MM.1S (cell line): ENCODE data around the gene DCTN5.
"Not testable (repeated sequence)": the region's sequence is repeated elsewhere in the genome, so short reads cannot be mapped to it uniquely, and the experiment has no call there.

Source experiments
- DNase-seq: peaks from one replicate; pipeline ENCODE4 v3.0.0-alpha.2; 2015
- H2AFZ ChIP-seq: fragments of 300-600 bp; sonication (generic); 2 replicates; pipeline ENCODE4 v1.6.0; 2016; ENCODE audit warnings: antibody characterized with exemption, low read length
- H3F3A ChIP-seq: fragments of 300-600 bp; sonication (generic); 2 replicates; pipeline ENCODE4 v1.6.1; 2016; ENCODE audit warnings: mild to moderate bottlenecking, antibody characterized with exemption, low read length, moderate library complexity, mixed read lengths; ENCODE audit not compliant: insufficient read depth
- H3K27ac ChIP-seq: fragments of 300-600 bp; sonication (generic); 2 replicates; pipeline ENCODE4 v1.5.1; 2016; ENCODE audit warnings: mild to moderate bottlenecking, low read length
- H3K27me3 ChIP-seq: fragments of 300-600 bp; sonication (generic); replicated peaks from 2 replicates; pipeline ENCODE4 v1.6.0; 2016; ENCODE audit warnings: low read length; ENCODE audit not compliant: insufficient read depth
- H3K36me3 ChIP-seq: fragments of 300-600 bp; sonication (generic); replicated peaks from 2 replicates; pipeline ENCODE4 v1.6.1; 2016; ENCODE audit warnings: mild to moderate bottlenecking, low read length, mixed read lengths; ENCODE audit not compliant: insufficient read depth
- H3K4me1 ChIP-seq: fragments of 300-600 bp; sonication (generic); 2 replicates; pipeline ENCODE4 v1.6.1; 2016; ENCODE audit warnings: low read length, mixed read lengths
- H3K4me2 ChIP-seq: fragments of 300-600 bp; sonication (generic); 2 replicates; pipeline ENCODE4 v1.6.0; 2016; ENCODE audit warnings: low read depth, low read length
- H3K4me3 ChIP-seq: fragments of 300-600 bp; sonication (generic); 2 replicates; pipeline ENCODE4 v1.5.1; 2016; ENCODE audit warnings: low read length, mixed read lengths
- H3K79me2 ChIP-seq: fragments of 300-600 bp; sonication (generic); 2 replicates; pipeline ENCODE4 v1.6.1; 2016; ENCODE audit warnings: mixed run types, low read length, mixed read lengths
- H3K9ac ChIP-seq: fragments of 300-600 bp; sonication (generic); 2 replicates; pipeline ENCODE4 v1.6.1; 2016; ENCODE audit warnings: low read length, mixed read lengths
- H3K9me2 ChIP-seq: fragments of 300-600 bp; sonication (generic); replicated peaks from 2 replicates; pipeline ENCODE4 v1.6.1; 2016; ENCODE audit warnings: mild to moderate bottlenecking, low read length, mixed read lengths; ENCODE audit not compliant: insufficient read depth
- H3K9me3 ChIP-seq: fragments of 300-600 bp; sonication (generic); replicated peaks from 2 replicates; pipeline ENCODE4 v1.6.1; 2016; ENCODE audit warnings: mild to moderate bottlenecking, low read length, mixed read lengths; ENCODE audit not compliant: insufficient read depth
- H4K20me1 ChIP-seq: fragments of 300-600 bp; sonication (generic); 2 replicates; pipeline ENCODE4 v1.6.1; 2016; ENCODE audit warnings: mild to moderate bottlenecking, low read length, moderate library complexity, mixed read lengths; ENCODE audit not compliant: insufficient read depth
- CTCF ChIP-seq: fragments of 300-600 bp; sonication (generic); IDR thresholded peaks from 2 replicates; pipeline ENCODE4 v1.5.1; 2016; ENCODE audit warnings: antibody characterized with exemption, low read length, mixed read lengths
- EZH2 ChIP-seq: fragments of 300-600 bp; sonication (generic); optimal IDR thresholded peaks from 2 replicates; pipeline ENCODE3; 2017; ENCODE audit warnings: low read depth, mild to moderate bottlenecking, antibody characterized with exemption, low read length, mixed read lengths
- EZH2phosphoT487 ChIP-seq: fragments of 300-600 bp; sonication (generic); IDR thresholded peaks from 2 replicates; pipeline ENCODE4 v1.6.1; 2018; ENCODE audit warnings: antibody characterized with exemption, low read length

The DCTN5 gene

GRCh38 chr16:23608194-23608593 is 33.1 kb upstream of the DCTN5 start:
- no peaks in the 10 kb centered on the region for H3F3A ChIP-seq
- no peaks in the 10 kb centered on the region for H3K9me2 ChIP-seq
- H3K9me3 ChIP-seq, result no peaks in the 10 kb centered on the region
- no peaks in the 10 kb centered on the region for H4K20me1 ChIP-seq
- H3K27me3 ChIP-seq, result no peaks in the 10 kb centered on the region
- H3K4me2 ChIP-seq, result no peak overlapping the region
- H3K79me2 ChIP-seq, result no peaks in the 10 kb centered on the region
- TF ChIP-seq EZH2 (no peak), EZH2phosphoT487 (no peak), CTCF (no peak)
- no peak overlapping the region for H3K9ac ChIP-seq
- H3K4me1 ChIP-seq, result no peaks in the 10 kb centered on the region
- H3K36me3 ChIP-seq, result 0 out of 2 replicates have a peak, but pooled peaks cover 3% of the 10 kb centered on the region
- H2AFZ ChIP-seq, result no peak overlapping the region
- no peak for DNase-seq
- H3K4me3 ChIP-seq, result no peak overlapping the region
- H3K27ac ChIP-seq, result no peak overlapping the region

GRCh38 chr16:23609929-23610328 is 31.3 kb upstream of the DCTN5 start:
- H3K36me3 ChIP-seq, result 0 out of 2 replicates have a peak, but pooled peaks cover 3% of the 10 kb centered on the region
- no peaks in the 10 kb centered on the region for H3K4me1 ChIP-seq
- no peaks in the 10 kb centered on the region for H3K9me2 ChIP-seq
- H3F3A ChIP-seq, result no peaks in the 10 kb centered on the region
- no peak overlapping the region for H3K4me3 ChIP-seq
- H3K27me3 ChIP-seq, result no peaks in the 10 kb centered on the region
- H3K9ac ChIP-seq, result no peak overlapping the region
- H3K79me2 ChIP-seq, result no peaks in the 10 kb centered on the region
- TF ChIP-seq CTCF (no peak), EZH2phosphoT487 (no peak), EZH2 (no peak)
- no peak for DNase-seq
- no peak overlapping the region for H3K27ac ChIP-seq
- no peaks in the 10 kb centered on the region for H3K9me3 ChIP-seq
- H4K20me1 ChIP-seq, result no peaks in the 10 kb centered on the region
- H2AFZ ChIP-seq, result no peak overlapping the region
- no peak overlapping the region for H3K4me2 ChIP-seq

- not testable (repeated sequence) for H4K20me1 ChIP-seq, H3K27ac ChIP-seq, H3K4me3 ChIP-seq, H3K79me2 ChIP-seq, H3K9me3 ChIP-seq, H3K9ac ChIP-seq, DNase-seq, H3K4me2 ChIP-seq, H3K36me3 ChIP-seq, H3K9me2 ChIP-seq, H3F3A ChIP-seq, H3K4me1 ChIP-seq, H2AFZ ChIP-seq, H3K27me3 ChIP-seq
Measured at GRCh38 chr16:23610905-23611304, 30.4 kb upstream of the DCTN5 start.

GRCh38 chr16:23611936-23612335 is 29.3 kb upstream of the DCTN5 start:
- 0 out of 2 replicates have a peak, but pooled peaks cover 3% of the 10 kb centered on the region for H3K36me3 ChIP-seq
- DNase-seq, result no peak
- no peaks in the 10 kb centered on the region for H3K27me3 ChIP-seq
- no peak overlapping the region for H2AFZ ChIP-seq
- no peak overlapping the region for H3K9ac ChIP-seq
- TF ChIP-seq EZH2 (no peak), EZH2phosphoT487 (no peak), CTCF (no peak)
- H3K4me3 ChIP-seq, result no peak overlapping the region
- no peaks in the 10 kb centered on the region for H3F3A ChIP-seq
- H4K20me1 ChIP-seq, result no peaks in the 10 kb centered on the region
- H3K9me3 ChIP-seq, result no peaks in the 10 kb centered on the region
- H3K4me2 ChIP-seq, result no peak overlapping the region
- no peaks in the 10 kb centered on the region for H3K4me1 ChIP-seq
- no peak overlapping the region for H3K27ac ChIP-seq
- no peaks in the 10 kb centered on the region for H3K79me2 ChIP-seq
- no peaks in the 10 kb centered on the region for H3K9me2 ChIP-seq
